GM12801 (cell line): ENCODE measurements around the gene SIAE.

ENCODE experiments used
- TF ChIP-seq, protein P1 (sequence below): IDR thresholded peaks from one replicate; pipeline ENCODE4 v1.5.1; 2011; ENCODE audit warnings: control low read depth; ENCODE audit not compliant: insufficient read length; ENCODE audit errors: extremely low read depth

The SIAE gene, protein sequence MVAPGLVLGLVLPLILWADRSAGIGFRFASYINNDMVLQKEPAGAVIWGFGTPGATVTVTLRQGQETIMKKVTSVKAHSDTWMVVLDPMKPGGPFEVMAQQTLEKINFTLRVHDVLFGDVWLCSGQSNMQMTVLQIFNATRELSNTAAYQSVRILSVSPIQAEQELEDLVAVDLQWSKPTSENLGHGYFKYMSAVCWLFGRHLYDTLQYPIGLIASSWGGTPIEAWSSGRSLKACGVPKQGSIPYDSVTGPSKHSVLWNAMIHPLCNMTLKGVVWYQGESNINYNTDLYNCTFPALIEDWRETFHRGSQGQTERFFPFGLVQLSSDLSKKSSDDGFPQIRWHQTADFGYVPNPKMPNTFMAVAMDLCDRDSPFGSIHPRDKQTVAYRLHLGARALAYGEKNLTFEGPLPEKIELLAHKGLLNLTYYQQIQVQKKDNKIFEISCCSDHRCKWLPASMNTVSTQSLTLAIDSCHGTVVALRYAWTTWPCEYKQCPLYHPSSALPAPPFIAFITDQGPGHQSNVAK

DNA sequence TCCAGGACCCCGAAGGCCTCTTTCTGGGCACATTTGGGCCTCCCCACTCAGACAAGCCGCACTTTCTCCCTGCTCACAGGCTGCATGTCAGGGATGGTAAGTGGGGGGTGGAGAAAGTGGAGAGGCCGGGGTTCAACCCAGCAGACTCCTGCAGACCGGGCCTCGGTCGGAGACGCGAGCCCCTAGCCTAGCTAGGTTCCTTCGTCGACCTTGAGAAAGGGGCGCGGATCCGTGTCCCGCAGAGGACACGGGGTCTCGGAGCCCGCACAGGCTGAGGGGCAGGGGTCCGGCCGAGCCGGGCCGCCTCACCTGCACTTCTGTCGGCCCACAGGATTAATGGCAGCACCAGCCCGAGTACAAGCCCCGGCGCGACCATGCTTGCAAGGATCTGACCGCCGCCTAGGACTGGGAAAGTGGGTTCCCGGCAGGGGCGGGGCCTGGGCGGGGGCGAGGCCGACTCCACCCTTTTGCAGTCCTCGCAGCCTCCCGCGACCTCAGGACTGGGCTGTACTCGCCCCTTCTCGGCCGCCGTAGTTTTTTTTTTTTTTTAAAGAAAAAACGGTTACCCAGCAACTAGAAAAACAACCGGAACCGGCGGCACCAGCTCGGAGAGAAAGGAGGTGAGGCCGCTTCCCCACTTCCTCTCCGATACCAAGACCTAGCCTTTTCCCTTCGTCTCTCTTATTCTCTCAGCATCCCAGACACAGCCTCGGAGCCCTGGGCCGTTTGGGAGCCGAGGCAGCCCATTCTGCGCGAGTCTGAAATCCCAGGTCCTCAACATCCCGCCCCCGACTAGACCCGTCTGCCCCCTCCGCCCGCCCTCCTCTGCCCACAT, at the start of gene SIAE, which contains the start of gene SPA17:
TSS of gene SIAE (minus strand) at position 407 of the 835 bp plus-strand sequence. CDS start at position 376, 31 bp downstream.
TSS of gene SPA17 (plus strand) at position 572 of the 835 bp plus-strand sequence. CDS start 1,361 bp downstream, outside the sequence.
- TF ChIP-seq, protein P1, sequence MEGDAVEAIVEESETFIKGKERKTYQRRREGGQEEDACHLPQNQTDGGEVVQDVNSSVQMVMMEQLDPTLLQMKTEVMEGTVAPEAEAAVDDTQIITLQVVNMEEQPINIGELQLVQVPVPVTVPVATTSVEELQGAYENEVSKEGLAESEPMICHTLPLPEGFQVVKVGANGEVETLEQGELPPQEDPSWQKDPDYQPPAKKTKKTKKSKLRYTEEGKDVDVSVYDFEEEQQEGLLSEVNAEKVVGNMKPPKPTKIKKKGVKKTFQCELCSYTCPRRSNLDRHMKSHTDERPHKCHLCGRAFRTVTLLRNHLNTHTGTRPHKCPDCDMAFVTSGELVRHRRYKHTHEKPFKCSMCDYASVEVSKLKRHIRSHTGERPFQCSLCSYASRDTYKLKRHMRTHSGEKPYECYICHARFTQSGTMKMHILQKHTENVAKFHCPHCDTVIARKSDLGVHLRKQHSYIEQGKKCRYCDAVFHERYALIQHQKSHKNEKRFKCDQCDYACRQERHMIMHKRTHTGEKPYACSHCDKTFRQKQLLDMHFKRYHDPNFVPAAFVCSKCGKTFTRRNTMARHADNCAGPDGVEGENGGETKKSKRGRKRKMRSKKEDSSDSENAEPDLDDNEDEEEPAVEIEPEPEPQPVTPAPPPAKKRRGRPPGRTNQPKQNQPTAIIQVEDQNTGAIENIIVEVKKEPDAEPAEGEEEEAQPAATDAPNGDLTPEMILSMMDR: no peak

DNA sequence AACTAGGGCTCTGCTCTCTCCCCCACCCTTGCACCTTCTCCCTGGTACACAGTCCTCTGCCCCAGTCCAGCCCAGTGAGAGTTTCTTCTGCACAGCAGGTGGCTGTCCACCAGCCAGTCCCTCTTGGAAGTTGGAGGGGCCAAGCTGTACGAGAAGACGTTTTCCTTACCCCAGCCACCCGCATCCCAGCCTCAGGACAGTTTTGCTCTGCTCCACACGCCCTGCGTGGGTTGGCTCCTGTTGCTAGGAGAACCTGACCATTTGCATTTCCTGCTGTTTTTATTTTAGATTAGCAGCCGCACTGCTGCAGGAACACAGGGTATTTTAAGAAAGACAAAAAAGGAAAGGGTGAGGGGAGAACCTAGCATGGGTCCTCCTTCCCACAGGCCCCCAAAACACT, 48.6 kb upstream of the SIAE start:
- TF ChIP-seq, protein P1: no peak

GRCh38 chr11:124719534-124719933, 46.0 kb upstream of the SIAE start:
- TF ChIP-seq, protein P1: no peak

GRCh38 chr11:124718801-124719200, 45.3 kb upstream of the SIAE start:
- TF ChIP-seq, protein P1: no peak

DNA sequence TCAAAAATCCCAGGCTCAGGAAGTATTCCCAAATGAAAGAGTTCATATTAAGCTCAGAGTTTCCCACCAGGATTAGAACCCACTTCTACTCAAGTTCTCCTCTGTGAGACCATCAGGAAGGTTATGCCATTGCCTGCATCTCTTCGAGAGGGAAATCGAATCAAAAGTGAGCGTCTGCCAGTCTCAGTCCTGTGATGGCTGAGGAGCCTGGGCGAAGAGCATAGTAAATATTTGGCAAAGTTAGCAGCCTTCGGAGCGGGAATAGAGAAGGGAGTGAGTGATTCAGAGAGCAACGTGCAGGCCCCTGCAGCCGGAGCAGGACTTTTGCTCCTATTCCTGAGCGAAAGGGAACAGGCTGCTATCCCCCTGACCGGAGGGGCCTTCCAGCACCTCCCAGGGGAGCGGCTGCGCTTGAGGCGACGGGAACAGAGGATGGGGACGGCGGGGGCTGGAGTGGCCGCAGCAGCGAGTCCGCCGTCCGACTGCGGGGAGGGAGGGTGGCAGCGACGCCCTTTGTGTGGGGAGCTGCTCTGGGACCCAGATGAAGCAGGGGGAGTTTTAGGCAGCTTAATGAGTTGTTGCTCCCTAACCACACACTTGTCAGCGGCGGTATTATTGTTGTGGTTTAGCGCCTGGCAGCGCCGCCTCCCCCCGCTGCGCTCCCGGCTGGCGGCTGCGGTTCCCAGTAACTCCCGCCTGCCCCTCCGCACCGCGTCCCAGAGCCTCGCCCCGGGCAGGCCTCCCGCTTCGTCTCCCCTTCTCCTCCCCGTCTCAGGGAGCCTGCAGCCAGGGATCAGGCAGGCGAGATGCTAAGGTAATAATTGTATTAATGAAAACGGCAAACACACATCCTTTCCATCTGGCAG, 44.5 kb upstream of the SIAE start:
- TF ChIP-seq, protein P1: no peak

- TF ChIP-seq, protein P1: no peak
Measured at GRCh38 chr11:124717421-124717785, 43.9 kb upstream of the SIAE start.

DNA sequence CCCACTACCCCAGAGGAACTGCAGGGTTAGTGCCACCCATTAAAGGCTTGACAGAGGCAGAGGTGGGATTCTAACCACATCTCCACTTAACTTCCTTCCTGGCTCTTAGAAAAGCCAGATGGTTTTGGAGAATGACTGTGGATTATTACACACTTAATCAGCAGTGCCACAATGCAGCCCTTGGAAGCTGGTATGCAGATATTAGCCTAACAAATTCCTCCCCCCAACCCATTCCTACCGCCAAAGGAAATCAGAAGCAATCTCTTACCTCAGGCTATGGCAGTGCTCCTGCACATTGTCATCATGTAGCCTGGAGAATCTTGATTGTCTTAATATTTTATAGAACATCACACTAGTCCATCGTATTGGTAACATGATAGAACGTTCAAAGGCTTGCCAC, 43.1 kb upstream of the SIAE start:
- TF ChIP-seq, protein P1: no peak
